NCI-H748 (cell line): ENCODE results near the gene GRAMD1C.

Source experiments
- DNase-seq: peaks from one replicate; lab custom pipeline; 2025; ENCODE audit not compliant: unreplicated experiment; lab: John Stamatoyannopoulos, UW

Gene GRAMD1C

DNA sequence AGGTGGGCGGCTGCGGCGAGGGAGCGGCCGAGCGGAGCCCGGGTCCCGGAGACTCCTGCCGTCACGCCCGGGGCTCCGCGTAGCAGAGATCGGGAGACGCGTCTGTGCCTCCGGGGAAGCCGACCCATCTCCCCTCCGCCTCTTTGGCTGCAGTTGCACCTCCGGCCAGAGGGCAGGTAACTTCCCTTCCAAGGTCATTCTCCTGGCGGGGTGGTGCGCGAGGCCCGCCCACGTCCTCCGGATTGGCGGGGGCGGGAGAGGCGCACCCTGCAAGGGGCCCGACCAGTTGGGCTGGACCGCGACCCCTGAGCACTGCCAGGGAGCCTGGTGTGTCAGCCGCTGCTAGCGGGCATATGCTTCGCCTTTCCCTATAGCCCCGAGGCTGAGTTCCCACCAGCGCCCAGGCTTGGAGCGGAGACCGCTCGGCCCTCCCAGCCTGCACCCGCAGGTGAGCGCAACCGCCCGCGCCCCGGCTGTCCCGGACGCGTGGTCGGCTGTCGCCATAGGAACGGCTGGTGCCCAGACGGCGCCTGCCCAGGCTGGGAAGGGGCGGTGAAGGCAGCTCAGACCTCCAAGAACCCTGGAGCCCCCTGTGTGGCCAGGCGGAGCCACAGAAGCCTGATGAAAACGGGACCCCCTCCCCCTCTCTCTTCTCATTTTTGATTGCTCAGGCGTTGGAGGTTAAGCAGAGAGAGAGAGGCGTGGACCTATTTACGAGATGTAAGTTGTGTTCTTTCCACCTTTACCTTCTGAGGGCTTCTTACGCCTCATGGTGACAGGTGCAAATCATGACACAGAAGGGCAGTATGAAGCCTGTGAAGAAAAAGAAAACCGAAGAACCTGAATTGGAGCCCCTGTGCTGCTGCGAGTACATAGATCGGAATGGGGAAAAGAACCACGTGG is 109.7 kb downstream of the GRAMD1C start:
- DNase-seq, result peak; percentile 71

DNA sequence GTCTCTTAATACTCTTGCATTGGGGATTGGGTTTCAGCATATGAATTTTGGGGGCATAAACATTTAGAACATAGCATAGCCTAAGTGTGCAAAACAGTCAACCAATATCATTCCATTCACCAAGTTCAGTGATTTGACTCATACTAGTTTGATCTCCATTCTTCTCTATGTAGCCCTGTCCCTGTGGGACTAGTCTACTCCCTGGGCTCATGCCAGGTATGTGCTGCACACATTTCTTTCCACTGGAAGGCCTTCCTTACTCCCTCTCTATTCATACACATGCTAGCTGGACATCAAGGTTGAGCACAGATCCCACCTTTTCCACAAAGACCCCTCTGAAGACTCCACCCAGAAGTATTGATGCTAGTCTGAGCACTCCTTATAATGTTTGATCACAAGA is 114.3 kb downstream of the GRAMD1C start:
- no peak for DNase-seq

DNA sequence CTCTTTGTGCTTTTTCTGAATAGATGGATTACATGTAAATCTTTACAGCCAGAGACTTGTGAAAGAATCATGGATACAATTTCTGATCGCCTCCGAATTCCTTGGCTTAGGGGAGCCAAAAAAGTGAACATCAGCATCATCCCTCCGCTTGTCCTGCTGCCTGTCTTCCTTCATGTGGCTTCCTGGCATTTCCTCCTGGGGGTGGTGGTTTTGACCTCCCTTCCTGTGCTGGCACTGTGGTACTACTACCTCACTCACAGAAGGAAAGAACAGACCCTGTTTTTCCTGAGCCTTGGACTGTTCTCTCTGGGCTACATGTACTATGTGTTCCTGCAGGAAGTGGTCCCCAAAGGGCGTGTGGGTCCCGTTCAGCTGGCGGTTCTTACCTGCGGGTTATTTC is 115.1 kb downstream of the GRAMD1C start:
- DNase-seq, result no peak

DNA sequence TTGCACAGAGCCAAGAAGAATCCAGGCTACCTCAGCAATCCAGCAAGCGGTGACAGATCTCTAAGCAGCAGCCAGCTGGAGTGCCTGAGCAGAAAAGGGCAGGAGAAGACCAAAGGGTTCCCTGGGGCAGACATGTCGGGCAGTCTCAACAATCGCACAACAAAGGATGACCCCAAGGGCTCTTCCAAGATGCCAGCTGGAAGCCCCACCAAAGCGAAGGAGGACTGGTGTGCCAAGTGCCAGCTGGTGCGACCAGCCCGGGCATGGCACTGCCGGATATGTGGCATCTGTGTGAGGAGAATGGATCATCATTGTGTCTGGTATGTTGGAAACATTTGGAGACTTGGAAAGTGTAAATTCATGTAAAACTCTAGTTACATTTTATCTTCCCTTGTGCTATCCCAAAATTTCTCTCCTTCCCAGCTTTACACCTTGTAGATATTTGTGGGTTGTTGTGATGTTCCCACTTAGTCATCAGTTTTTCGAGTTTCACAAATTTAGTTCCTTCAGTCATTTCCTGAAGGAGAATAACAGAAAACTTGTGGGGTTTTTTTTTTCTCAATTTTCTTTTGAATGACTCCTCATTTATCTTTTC is 115.6 kb downstream of the GRAMD1C start:
- DNase-seq, result no peak

DNA sequence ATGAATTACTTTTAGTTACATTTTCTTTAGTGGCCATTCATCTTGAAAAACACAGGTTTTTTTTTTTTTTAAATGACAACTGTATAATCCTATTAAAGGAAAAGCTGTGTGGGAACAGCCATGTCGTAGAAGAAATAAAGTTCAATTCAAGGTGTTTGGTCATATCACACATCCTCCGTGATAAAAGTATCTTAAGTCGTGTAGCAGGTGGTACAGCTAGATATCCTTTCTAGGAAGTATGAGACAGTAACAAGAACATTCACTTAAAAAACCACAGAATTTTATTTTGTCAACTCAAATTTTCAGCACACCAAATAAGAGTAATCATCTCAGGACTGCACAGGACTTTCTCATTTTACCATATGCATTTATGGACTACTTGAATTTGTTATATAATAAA is 125.3 kb downstream of the GRAMD1C start:
- DNase-seq, result no peak

DNA sequence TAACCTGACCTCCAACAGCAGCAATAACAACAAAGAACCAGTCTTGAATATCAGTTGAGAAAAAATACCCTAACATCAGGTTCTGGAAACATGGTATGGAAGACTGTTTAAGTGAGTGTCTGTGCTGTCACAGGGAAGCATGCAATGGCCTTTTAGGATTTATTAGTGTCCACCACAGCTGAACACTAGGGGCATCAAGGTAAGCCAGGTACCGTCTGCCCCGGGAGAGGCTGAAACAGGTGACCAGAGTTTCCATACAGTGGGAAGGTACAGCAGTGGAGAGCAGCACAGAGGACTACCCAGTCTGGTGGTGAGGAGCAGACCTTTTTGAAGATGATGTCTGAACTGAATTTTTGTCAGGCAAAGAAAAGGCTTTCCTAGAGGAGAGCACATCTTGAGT is 127.6 kb downstream of the GRAMD1C start:
- no peak for DNase-seq

DNA sequence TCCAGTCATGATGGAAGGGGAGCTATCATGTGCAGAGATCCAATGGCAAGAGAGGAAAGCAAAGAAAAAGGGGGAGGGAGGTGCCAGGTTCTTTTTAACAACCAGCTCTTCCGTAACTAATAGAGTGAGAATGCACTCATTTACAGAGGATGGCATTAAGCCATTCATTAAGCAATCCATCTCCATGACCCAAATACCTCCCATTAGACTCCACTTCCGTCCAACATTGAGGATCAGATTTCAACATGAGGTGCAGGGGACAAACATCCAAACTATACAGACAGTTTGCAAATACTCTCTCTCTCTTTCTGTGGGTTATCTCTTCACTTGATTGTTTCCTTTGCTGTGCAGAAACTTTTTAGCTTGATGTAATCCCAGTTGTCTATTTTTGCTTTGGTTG is 130.4 kb downstream of the GRAMD1C start:
- peak; percentile 40 for DNase-seq

DNA sequence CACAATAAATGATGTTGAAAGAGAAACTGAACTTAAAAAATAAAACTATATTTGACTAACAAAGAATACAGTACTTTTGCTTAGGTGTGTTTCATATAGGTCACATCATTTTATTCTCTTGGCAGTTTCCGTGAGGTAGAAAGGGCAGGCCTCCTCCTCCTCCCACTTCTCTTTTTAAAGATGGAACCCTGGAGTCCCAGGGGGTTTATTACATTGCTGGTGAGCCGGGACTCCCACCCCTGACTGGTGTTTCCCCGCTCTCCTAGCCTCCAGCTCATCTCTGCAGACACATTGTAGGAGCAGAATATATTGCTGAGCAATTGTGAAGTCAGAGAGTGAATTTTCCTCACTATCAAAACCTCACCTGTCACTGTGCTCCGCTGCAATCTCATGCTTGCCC is 139.2 kb downstream of the GRAMD1C start:
- no peak for DNase-seq

DNA sequence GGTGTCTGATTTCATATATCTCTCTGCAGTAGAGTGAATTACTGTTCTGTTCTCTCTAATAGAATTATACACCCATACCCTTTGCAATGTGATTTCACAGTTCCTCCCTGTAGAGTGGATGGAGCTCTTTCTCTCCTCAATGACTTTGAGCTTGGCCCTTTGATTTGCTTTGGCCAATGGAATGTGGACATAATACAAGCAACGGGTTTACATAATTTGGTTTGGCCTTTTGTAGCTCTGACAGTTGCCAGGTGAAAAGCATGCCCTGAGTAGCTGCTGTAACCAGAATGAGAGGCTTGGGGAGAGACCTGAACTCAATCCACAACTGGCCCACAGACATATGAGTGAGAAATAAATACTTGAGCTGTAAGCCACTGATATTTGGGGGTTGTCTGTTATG is 141.3 kb downstream of the GRAMD1C start:
- DNase-seq, result no peak

DNA sequence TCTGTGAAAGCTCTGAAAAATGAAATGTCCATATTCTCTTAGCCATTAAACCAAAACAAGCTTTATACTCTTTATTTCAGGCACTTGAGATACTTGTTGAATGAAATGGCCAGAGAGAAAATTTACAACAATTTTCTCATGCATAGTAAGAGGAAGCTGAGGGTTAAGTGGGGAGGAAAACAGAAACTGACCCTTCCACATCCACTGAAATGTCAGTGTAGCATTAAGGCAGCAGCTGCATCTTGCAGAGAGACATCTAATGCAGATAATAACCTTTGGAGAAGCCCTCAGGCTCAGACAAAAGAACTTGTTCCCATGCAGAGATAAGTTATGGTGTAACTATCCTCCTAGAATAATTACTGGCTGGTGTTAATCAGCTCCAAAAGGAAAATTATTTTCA is 143.2 kb downstream of the GRAMD1C start:
- no peak for DNase-seq

DNA sequence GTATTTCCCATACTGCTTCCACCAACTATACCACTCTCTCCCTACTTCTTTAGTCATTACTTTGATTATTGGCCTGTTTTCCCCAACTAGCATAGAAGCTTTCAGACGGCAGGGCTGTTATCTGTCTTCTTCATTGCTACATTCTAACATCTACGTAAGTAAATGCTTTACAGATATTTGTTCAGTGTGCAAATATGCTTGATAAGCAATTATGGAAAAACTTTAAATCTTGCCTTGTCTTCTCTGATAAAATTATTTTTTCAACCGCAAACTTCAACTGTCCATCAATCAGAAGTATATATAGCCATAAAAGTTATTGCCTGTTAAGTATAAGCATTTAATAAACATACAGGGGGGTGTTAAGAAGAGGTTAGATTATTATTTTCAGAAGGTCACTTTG is 145.0 kb downstream of the GRAMD1C start:
- DNase-seq, result no peak

DNA sequence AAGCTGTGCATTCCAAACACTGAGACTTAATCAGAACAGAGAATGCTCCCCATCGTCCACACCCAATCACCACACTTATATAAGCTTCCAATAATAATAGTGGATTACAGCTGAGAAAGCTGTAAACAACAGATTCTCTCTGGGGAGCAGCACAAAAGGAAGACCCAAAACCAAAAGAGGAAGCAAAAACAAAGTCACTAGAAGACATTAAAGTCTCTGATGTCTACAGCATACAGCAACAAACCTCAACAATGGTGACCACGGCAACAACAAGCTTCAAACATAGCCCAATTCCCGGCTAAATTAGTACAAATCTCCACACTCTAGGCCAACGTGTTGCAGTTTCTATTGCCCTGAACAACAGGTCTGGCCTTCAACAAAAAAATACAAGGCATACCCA is 147.0 kb downstream of the GRAMD1C start:
- DNase-seq, result no peak
